ENCODE results near the gene HIVEP2.

The HIVEP2 gene

GRCh38 chr6:142925575-142926110 is 19.3 kb downstream of the HIVEP2 start:
- DNase-seq (ENCODE audit: low read depth in 3 of 3) = no peak

- no peak for DNase-seq (ENCODE audit: low read depth in 3 of 3)
Measured at GRCh38 chr6:142918339-142919042, 26.5 kb downstream of the HIVEP2 start.

GRCh38 chr6:142916881-142917280 is 28.1 kb downstream of the HIVEP2 start:
- no peak for DNase-seq (ENCODE audit: low read depth in 3 of 3)

GRCh38 chr6:142914937-142915697 is 29.9 kb downstream of the HIVEP2 start:
- DNase-seq (ENCODE audit: low read depth in 3 of 3) = no peak

- DNase-seq (ENCODE audit: low read depth in 3 of 3) = no peak
Measured at GRCh38 chr6:142914369-142914768, 30.6 kb downstream of the HIVEP2 start.

GRCh38 chr6:142913511-142914047 is 31.4 kb downstream of the HIVEP2 start:
- peak; percentile 23 to 58 (median 56) for DNase-seq (ENCODE audit: low read depth in 3 of 3)

GRCh38 chr6:142913036-142913510 is 31.9 kb downstream of the HIVEP2 start:
- no peak for DNase-seq (ENCODE audit: low read depth in 3 of 3)

- DNase-seq (ENCODE audit: low read depth in 3 of 3) = no peak
Measured at GRCh38 chr6:142912125-142912524, 32.9 kb downstream of the HIVEP2 start.

- DNase-seq (ENCODE audit: low read depth in 3 of 3) = no peak
Measured at GRCh38 chr6:142911430-142911829, 33.5 kb downstream of the HIVEP2 start.

- DNase-seq (ENCODE audit: low read depth in 3 of 3) = no peak
Measured at GRCh38 chr6:142909686-142910085, 35.3 kb downstream of the HIVEP2 start.

- DNase-seq (ENCODE audit: low read depth in 3 of 3) = no peak
Measured at GRCh38 chr6:142908235-142908634, 36.7 kb downstream of the HIVEP2 start.

- DNase-seq (ENCODE audit: low read depth in 3 of 3) = no peak
Measured at GRCh38 chr6:142907544-142907943, 37.4 kb downstream of the HIVEP2 start.

- no peak for DNase-seq (ENCODE audit: low read depth in 3 of 3)
Measured at GRCh38 chr6:142906945-142907470, 38.0 kb downstream of the HIVEP2 start.

- DNase-seq (ENCODE audit: low read depth in 3 of 3) = no peak
Measured at GRCh38 chr6:142903812-142904211, 41.2 kb downstream of the HIVEP2 start.

GRCh38 chr6:142902636-142903053 is 42.3 kb downstream of the HIVEP2 start:
- DNase-seq (ENCODE audit: low read depth in 3 of 3) = peak in 2 of 3 experiments; percentile 43 to 46

- DNase-seq (ENCODE audit: low read depth in 3 of 3) = no peak
Measured at GRCh38 chr6:142901611-142902010, 43.4 kb downstream of the HIVEP2 start.

- DNase-seq (ENCODE audit: low read depth in 3 of 3) = no peak
Measured at GRCh38 chr6:142900227-142900971, 44.6 kb downstream of the HIVEP2 start.

- DNase-seq (ENCODE audit: low read depth in 3 of 3) = no peak
Measured at GRCh38 chr6:142898927-142899895, 45.8 kb downstream of the HIVEP2 start.

- DNase-seq (ENCODE audit: low read depth in 3 of 3) = no peak
Measured at GRCh38 chr6:142897659-142898058, 47.3 kb downstream of the HIVEP2 start.

- DNase-seq (ENCODE audit: low read depth in 3 of 3) = no peak
Measured at GRCh38 chr6:142896732-142897131, 48.2 kb downstream of the HIVEP2 start.
